GM15510 (cell line): ENCODE results near the gene CCDC127.

Source experiments
- POLR2A ChIP-seq: IDR thresholded peaks from 3 replicates; pipeline ENCODE4 v1.6.1; 2011; ENCODE audit warnings: borderline replicate concordance; ENCODE audit not compliant: insufficient read length; ENCODE audit errors: extremely low read depth

The CCDC127 gene

DNA sequence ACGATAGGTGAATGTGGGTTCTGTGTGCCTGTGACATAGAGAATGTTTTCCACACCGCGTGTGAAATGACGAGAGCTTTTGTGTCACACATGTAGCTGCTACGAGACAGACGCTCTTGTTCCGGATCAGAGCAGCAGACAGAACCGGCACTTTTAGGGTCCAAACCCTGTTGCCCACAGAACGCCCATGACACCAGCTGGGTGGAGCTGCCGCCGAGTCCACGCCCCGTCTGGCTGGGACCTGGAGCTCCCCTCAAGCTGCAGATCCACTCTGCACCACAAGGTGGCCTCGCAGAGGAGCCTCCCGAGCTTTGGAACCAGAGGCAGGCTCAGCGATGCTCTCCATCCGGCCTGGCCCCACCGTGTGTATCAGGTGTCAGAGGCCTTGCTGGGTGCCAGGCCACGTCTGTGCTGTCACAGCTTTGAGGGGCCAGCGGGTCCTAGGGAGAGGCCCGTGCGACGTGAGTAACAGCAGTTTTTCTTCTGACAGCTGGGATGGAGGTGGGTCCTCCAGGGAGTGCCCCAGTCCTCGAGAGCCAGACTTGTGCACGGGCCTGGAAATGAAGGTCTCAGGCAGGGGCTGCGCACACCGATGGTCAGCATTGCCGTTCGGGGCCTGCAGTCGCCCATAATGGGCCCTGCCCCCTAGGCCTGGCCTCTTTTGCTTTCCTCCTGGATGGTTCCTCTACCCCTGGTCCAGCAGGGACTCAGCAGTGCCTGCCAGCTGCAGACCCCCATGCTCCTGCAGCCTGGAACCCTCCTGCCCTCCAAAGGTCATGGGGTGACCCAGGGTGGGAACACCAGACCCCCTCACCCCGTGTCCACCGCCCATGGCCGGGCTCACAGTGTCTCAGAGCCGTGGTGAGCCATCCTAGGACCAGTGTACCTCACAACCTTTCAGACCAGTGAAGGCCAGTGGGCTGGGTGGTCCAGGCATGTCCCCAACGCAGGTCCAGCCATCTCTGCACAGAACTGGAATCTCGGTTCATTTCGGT is 29.2 kb downstream of the CCDC127 start:
- TF ChIP-seq POLR2A = no peak

DNA sequence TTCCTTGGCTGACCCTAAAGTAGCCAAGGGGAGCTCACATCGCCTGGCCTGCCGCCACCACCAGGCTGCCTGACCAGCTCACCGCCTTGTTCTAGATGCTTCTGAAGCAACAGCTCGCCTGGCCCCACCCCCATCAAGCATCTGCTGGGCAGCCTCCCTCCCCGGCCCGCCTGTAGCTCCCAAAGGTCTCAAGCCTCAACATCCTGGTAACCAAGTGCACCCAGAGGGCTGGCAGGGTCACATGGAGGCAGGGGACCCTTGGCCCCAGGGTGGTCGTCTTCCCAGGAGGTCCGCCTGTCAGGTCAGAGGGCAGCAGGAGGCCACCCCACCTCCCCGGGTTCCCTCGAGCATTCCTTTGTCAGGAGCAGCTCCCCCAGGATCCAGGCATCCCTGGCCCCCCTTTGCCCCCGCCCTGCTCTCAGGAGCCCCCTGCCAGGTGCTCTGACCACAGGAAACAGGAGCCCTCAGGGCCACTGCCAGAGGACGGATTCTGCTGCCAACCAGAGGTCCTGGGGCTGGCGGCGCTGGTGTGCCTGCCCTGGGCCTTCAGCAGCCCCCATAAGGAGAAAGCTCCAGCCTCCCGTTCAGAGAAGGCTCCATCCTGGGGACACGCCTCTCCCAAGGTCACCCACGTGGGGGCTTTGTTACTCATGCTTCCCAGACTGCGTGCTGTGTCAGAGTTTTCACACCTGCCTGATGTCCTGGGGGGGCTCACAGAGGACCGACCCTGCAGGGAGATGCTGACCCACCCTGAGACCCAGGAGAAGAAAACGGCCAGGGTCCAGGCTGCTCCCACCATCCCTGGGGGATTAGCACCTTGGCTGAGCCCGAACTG is 30.1 kb downstream of the CCDC127 start:
- TF ChIP-seq POLR2A = no peak

DNA sequence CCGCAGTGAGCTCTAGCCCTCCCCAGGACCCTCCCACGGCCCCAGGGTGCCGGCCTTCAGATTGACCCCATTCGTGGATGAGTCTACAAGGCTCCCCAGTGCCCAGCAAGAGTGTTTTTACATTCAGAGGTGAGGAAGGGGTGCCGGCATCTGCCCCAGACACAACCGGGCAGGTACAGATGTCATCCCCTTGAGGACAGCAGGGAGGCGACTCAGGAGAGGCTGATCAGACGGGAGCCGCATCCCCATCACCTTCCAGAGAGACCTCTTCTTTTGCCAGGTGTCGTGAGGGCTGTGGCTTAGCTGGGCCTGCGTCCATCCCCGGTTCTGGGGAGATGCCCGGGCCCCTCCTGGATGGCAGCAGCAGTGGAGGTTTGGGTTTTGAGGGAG is 30.9 kb downstream of the CCDC127 start:
- no peak for TF ChIP-seq POLR2A

DNA sequence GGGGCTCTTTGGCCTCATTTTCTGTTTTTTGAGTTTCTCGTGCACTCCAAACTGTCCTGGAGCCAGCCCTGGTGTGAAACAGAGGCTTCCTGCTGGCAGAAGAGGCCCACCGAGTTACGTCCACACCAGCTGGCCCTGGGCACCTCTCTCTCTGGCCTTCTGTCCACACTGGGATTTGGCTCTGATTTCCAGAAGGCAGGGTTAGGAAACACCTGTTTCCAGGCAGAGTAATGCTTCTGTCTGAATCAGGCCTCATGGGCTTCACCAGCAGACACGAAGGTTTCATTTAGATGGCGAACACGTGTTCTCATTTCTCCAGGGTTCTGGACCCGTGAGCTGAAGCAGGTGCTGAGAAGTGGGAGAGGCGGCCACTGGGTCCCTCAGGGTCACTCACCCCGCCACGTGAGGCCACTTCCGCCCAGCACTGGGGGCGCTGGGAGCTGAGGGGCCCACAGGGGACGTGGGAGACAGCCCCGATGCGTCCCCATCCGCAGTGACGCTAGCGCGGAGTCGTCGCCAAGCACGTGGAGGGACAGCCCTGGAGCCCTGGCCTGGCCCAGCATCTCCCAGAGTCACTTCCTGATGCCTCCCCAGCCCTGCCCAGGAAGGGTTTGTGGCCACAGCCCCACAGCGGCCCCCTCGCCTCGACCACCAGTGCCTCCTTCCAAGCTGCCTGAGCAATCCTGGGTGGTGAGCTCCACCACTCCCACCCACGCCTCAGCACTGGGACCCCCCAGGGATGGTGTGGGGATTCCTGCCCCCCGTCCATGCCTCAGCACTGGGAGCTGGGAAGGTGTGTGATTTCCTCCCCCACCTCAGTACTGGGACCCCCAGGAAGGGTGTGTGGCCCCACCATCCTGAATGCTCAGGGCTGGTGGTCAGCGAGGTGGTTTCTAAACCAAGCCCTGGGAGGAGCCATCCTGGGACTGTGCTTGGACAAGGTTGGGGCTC is 31.6 kb downstream of the CCDC127 start:
- TF ChIP-seq POLR2A = no peak

DNA sequence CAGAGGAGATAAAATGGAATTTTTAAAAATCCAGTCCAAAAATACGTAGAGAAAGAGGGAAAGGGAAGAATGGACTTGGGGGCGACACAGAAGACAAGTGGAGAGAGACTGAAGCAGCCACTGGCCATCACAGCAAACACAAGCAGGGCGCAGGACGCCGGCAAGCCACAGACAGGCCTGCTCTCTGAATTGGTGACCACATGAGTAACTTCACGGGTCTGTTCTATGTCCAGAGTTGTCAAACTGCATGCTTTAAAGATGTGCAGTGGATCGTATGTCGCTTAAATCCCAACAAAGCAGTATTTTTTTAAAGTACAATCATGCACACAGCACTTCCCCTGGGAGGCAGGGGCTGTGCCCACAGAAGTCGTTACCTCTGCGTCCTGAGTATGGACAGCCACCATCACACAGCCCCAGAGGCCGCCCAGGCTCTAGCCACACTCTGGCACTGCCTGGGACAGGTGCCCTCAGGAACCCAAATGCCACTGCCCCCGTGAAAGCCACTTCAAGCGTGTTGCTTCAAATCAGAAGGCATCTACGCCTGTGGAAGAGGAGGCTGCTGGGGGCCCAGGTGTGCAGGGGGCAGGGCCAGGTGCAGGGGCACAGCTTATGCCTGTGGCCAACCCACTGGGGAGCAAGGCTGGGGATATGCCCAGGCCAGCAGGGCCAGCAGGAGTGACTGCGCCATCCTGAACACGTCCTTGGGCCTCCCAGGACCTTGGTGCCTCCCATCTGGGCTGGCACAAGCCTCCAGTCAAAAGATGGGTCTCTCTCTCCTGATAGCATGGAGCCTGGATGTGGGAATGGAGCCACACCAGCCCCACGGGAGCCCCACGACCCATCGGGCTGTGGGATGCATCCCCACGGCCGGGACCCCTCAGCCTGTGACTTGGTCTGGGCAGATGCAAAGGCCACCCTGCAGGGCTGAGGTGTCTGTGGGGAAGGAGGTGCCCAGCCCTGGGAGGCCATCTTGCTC is 32.6 kb downstream of the CCDC127 start:
- TF ChIP-seq POLR2A = no peak

DNA sequence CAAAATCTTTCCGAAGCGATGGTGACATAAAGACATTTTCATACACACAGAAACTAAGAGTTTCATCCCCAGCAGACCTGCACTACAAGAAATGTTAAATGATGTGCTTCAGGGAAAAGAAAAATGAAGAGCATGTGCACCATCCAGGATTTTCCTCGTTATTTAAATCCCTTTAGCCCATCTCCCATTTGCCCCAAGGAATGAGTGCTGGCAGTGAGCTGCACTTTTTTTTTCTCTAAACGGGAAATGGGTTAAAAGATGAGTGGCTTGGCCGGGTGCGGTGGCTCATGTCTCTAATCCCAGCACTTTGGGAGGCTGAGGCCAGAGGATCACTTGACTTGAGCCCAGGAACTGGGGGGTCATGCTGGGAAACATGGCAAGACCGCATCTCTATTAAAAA is 33.5 kb downstream of the CCDC127 start:
- TF ChIP-seq POLR2A = no peak

DNA sequence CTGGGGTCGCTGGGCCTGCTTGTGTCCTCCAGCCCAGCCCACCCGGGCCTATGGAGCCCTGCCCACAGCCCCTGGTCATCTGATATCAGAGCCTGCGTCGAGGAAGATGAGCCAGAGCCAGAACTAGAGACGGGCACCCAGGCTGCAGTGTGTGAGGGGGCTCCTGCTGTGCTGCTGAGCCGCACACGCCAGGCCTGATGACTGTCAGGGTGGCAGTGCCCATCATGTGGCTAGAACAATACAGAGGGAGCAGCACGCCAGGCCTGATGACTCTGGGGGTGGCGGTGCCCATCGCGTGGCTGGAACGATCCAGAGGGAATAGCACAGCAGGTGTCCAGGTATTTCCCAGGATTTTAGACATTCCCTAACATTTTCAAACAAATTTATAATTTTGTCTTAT is 35.8 kb downstream of the CCDC127 start:
- no peak for TF ChIP-seq POLR2A

DNA sequence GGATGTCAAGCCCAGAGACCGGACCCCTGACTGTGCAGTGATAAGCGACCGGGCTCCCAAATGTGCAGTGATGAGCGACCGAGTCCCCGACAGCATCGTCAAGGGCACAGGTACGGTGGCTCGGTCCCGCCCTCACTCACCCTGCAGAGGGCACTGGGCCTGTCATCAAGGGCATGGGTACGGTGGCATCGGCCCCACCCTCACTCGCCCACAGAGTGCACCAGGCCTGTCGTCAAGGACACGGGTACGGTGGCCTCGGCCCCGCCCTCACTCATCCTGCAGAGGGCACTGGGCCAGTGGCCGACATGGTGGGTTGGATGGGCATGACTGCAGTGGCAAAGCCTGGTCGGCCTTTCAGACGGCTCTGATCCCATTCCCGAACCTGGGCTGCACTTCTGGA is 36.4 kb downstream of the CCDC127 start:
- no peak for TF ChIP-seq POLR2A

DNA sequence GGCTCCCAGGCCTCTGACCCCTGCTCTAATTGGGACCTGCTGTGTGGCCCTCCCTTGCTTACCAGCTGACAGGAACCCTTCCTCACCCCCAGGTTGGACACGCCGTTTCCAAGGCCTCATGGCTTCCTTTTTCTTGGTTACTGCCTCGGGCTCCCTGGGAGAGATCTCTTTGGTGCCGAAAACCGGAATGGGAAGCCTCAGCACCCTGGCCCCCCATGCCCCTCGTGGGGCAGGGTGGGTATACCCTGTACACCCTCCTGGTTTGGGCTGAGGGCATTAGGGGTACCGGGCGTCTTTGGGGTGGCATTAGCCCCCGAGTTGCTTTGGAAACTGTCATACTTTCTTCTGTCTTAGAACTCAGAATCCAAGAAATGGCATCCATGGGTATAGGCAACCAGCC is 36.8 kb downstream of the CCDC127 start:
- TF ChIP-seq POLR2A = no peak

DNA sequence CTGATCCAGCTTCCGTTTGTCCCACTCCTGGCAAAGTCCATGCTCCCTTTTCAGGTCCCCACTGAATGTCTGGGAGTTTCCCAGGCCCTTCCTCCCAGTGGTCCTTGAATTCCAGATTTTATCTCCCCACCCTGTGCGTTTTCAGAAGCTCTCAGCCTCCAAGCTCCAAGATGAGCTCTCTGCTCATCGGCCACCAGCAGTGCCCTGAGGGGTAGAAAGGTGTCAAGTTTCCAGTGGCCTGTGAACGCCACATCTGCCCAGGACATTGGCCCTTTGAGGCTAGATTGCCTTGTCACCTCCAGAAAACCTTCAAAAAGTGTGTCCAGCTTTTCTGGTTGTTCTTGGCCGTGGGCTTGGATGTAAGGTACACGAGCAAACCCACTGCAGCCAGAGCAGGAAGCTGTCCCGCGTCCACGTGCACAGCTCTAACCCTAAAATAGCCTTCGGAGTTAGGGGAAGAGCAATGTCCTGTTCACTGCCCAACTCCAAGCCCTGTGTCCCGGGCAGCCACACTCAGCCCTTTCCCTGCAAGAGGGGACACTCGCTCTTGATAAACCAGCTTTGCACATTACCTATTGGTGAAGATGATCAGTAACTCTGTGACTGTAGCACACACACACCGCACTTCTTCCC is 37.6 kb downstream of the CCDC127 start:
- no peak for TF ChIP-seq POLR2A

DNA sequence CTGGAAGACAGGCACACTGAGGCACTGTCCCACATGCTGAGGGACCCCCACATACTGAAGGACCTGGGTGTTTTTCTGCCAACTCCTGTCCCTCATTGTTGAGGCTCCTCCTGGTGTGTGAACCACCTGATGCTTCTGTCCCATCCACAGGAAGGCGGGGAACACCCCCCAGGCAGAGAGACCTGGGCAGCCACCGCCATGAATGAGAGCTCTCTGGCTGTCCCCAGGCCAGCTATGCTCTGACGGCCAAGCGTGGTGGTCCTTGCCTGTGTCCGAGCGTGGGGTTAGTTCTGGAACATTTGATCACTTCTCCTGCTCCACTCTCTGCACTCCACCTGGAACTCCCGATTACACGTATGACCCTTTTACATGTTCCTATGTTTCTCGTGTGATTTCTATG is 38.6 kb downstream of the CCDC127 start:
- no peak for TF ChIP-seq POLR2A

DNA sequence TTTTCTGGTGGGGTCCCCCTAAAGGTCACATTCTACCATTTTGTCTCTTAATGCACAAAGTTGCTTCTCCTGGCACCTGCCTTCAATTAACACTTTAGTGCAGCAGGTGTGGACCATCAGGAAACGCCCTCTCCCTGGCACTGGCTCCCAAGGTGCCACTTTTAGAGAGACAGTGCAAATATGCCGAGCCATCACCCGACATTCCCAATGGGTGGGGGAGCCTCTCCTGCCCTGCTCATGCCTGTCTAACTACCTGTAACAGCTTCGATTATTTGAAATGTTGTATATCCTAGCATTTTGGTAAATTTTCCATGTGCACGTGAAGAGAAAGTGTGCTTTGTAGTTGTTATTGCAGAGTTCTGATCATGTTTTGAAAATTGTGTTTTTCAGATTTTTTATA is 39.8 kb downstream of the CCDC127 start:
- no peak for TF ChIP-seq POLR2A

DNA sequence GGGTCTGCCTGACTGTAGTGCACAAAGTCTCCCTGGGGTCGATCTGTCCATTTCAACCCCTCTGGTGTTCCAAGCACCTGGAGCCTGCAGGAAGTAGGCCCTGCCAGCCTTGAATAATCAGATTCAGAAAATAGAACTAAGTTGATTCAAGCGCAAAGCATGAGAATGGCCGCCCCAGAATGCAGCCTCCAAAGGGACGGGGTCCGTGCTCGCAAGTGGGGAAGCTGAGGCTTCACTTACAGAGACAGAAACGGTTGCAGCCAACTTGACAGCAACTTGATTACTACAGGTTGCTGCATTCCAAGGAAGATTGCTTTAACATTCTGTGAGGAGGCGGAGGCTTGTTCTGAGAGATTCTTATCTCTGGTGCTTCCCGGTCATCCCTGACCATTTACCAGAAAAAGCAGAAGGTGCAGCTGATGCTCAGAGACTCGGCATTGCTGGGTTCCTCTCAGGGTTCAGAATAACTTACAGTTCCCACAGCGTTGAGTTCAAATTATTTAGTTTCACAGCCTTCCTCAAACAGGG is 41.6 kb downstream of the CCDC127 start:
- no peak for TF ChIP-seq POLR2A

DNA sequence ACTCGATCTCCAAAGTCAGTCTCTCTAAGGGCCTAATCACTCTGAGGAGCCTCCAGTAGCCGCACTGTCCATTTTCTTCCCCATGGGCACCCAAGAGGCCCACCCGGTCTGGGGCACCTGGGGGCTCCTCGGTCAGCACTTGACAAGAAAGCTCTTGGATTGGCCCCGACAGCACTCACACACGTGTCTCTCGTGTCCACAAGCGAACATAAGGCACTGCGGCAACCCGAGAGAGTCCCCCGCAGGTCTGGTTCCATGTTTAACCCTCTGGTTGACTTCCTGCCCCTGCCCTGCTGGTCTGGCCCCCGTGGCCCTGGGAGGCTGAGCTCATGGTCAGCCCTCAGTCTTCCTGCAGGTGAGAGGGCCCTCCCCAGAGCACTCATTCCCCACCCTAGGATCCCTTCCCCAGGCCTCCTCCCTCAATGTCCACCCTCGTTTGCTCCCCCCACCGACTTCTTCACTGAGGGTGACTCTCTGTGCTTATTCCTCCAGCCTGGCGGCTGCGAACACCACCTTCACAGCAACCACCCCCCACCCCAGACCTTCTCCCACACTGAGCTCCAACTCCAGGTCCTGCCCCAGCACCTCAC is 43.0 kb downstream of the CCDC127 start:
- TF ChIP-seq POLR2A = no peak
